Colon (tissue), 2 donors: ENCODE data around the gene KRTAP22-1.

ENCODE experiments used
- FAIRE-seq: peaks from 2 replicates; lab custom pipeline; 2012; peaks lifted over from hg19 to GRCh38; lab: Jason Lieb, UNC
- donor health status: control.
- donor health status: control.

KRTAP22-1 gene

DNA sequence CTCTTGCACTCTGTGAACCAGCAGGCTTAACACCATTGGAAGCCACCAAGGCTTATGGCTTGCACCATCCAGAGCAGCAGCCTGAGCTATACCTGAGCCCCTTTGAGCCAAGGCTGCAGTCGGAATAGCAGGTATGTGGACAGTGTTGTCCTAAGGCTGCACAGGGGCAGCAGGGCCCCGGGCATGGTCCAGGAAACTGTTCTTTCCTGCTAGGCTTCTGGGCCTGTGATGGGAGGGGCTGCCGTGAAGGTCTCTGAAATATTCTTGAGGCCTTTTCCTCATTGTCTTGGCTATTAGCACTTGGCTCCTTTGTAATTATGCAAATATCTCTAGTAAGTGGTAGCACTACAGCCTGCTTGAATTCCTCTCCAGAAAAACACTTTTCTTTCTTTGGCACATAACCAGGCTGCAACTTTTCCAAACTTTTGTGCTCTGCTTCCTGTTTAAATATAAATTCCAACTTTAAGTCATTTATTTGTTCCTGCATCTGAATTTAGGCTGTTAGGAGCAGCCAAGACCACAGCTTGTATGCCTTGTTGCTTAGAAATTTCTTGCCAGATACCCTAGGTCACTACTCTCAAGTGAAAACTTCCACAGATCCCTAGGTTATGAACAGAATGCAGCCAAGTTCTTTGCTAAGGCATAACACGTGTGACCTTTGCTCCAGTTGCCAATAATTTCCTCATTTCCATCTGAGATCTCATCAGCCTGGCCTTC, 24.7 kb downstream of the KRTAP22-1 start:
- FAIRE-seq, result no peak

DNA sequence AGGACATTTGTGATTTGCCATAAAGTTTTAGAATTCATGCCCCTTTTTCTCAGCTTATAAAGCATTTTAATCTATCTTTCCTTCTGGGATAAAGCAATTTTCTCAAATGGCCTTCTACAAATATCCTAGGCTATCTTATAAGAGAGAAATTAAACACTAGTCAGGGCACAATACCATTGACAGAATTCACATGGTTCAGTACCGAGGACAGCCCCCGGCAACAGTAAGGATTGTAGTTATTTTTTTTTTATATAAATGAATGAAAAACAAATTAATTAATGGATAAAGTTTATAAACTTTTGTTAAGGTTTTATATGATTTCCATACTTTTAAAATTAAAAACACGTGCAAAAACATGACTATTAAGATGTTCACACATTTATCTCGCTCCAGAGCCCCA, 27.2 kb downstream of the KRTAP22-1 start:
- FAIRE-seq, result no peak

DNA sequence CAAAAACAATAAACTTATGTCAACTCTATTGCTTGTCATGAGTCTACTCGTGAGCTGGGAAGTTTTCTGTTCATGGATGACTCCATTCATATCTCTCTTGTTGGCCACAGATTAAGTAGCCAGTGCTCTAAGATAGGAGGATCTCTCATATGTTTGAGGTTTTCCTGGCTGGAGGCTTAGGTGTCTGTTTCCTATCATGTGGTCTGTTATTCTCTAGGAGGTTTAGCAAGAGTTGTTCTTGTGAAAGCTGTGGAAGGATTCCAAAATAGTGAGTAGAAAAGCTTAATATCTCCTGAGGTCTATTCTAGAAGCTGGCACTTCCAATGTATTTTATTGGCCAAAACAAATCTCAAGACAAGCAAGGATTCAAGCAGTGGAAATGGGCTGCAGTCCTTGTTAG, 28.3 kb downstream of the KRTAP22-1 start:
- no peak for FAIRE-seq

DNA sequence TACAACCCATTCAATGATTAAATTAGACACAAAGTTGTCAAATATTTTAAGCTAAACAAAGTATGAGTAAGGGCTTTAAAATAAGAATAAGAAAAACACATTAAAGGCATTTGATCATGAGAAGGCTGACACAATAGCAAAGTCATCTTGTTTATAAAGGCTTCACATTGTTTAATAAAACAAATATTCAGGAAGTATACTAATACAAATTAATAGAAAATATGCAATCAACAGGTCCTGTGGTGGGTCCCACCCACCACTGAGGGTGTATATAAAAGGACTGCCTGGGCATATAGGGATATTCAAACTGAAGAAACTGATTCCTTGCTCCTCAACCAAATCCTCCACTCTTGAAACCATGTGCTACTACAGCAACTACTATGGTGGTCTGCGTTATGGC, 34.0 kb downstream of the KRTAP22-1 start, which contains the start of gene KRTAP20-2:
Gene KRTAP20-2 (plus strand): TSS at position 301 of the 400 bp plus-strand sequence. CDS start 58 bp downstream, at position 359.
- FAIRE-seq, result no peak

DNA sequence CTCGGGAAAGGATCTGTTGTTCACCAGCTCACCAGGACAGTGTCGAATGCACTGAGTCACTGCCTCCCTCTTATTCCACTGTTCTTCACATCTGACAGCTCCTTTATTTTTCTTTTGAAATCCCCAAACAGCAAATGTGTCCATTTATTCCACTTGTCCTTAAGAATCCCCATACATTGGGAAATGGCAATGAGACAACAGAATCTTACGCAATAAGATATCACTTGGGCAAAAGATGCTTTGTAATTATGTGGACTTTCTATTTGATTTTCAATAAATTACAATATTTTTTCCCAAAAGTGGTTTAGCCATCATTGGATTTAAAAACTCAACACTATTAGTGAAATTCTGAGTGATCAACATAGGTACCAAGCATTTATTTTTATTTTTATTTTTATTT, 37.8 kb downstream of the KRTAP22-1 start:
- FAIRE-seq, result no peak

DNA sequence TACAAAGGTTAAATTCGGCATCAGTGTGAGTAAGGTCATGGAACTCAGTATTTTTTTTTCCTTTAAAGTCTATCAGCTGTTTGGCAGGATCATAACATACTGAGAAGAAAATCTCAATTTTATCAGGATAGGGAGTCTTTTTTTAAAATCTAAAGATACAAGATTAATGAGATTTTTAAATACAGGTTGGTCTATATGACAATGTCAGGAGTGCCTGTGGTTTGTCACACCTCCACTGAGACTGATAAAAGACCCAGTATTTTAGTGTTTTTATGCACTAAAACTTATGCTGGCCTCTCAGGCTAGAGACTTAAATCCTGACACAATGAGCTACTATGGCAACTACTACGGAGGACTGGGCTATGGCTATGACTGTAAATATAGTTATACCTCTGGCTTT, 41.7 kb downstream of the KRTAP22-1 start, which contains the start of gene KRTAP20-3:
Gene KRTAP20-3 (plus strand): TSS at position 301 of the 400 bp plus-strand sequence.
- no peak for FAIRE-seq

DNA sequence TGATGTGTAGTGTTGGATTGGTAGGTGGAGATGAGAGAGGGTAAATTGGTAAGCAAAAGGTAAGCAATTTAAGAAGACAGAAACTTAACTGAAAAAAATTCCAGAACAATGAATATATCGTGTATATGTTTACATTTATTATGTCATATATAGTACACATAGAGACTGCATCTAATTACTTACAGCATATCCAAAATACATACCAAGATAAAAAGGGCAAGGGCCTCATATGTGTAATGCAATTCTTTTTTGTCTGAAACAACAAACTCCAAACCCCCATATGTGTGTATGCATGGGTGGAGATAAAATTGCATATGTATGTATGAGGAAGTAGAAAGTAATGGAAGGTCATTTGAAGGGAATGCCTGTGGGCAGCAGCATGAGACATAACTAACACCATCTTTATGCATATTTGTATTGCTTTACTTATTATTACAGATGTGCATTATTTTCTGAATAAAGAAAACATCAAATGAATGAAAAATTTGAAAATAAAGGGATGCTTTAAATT, 46.1 kb downstream of the KRTAP22-1 start:
- FAIRE-seq, result no peak
